Measurements from ENCODE around the gene ADCY4. TPM values are rescaled to one million over a fixed set of nuclear protein-coding genes. Genes with fewer than 3 reads are reported as not detected.

The ADCY4 gene
- 2.6 and 2.9 TPM in 2 replicates for total RNA-seq

DNA sequence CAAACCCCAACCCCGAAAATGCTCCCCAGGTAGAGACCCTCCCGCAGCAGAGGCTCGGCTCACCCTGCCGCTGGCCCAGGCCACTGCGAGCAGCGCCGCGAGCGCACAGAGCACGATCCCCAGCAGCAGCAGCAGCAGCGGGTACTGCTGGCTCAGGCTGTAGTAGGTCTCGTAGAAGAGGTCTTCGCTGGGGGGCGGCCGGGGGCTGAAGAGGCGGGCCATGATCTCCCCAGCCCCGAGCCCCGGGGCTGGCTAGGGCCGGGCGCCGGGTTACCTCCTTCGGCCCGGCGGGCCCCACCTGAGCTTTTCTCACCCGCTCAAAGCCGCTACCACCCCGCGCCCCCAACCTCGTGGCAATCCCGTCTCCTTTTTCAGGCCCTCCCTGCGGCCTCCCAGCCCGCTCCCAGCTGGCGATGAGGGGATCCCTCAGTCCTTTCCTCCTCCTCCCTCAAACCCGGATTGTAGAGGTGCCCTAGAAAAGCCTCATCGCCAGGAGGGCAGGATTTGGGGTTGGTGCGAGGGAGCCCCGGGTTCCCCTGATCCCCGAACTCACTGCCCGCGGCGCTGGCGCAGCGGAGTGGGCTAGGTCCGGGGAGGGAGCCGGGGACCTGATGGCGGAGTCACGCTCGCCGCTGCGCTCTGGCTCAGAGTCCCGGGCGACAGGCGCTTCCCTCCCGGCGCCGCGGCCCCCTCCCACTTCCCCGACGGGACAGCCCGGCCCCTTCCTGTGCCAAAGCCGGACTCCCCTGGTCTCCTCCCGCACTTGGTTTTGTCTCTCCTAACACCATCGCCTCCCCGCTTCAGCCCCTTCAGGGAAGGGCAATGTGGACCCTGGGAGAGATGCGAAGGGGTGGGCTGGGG lies at the start of gene ADCY4:
Gene ADCY4 (minus strand): TSS at position 641 of the 861 bp plus-strand sequence. CDS start 419 bp downstream, at position 222.

DNA sequence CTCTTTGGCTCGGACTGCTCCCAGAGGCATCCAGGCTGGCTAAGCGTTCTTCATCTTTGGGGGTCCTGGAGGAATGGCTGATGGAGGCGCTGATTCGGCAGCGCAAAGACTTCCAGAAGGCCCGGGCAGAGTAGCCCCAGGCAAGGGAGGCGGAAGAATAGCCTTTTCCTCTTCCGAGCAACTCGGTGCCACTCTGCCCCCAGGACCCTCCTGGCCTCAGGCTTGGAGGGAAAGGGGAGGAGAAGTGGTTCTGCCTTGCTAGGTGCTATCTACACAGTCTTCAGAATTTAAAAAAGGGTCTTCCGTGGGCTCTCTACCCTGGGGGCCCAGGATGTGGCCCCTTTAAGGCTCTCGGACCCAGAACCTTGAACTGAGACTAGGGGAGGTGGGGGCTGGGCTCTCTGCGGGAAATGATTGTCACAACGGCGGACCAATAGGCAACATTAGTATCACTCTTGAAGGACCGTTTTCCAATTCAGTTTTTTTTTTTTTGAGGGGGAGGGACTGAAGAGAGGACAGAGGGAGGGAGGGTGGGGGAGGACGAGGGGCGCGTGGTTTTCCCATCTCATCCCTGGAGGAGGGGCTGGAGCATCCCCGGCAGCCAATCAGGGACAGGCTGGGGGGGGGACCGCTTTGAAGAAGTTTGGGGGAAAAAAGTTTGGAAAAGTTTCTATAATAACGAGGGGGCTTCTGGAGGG lies 32.8 kb upstream of the ADCY4 start, which contains the start of gene NFATC4:
Gene NFATC4 (plus strand): TSS at position 671 of the 698 bp plus-strand sequence. CDS start 157 bp downstream, outside the sequence.

DNA sequence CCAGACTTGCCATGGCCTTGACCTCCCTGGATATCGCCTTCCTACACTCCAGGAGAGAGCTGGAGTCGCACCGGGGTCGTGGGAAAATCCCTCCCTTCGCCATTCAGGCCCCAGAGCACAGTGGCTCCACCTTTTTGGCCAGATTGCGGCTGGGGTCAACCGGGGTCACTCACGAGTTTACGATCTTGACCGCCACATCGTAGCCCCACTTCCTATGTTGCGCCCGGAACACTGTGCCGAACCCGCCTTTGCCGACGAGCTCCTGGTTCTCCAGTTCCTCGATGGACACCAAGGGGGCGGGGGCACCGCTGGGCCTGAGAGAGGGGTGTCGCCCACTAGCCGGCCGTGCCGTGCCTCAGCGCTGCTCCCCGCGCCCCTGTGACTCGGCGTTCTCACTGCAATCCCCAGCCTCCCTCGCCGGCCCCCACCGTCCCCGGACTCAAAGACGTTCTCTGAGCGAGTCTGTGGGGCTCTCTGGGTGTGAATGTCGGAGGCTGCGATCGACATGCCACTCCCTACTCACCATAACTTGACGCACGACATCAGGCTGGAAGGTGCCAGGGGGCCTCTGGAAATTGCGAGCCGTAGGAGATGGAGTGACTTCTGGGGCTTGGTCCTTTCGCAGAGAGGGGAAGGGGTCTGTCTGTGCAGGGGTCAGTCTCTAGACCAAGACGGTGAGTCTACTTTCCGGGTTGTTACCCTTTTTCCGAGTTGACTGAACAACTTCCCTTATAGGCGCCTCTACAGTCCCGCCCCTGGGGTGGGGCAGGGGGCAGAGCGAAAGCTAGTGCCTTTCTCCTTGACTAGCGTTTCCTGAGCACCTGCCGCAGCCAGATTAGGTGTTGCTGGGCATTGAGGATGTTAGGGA lies 4.6 kb upstream of the ADCY4 start, which contains the start of gene RIPK3:
Gene RIPK3 (minus strand): TSS at position 708 of the 868 bp plus-strand sequence. CDS start 165 bp downstream, at position 543.

DNA sequence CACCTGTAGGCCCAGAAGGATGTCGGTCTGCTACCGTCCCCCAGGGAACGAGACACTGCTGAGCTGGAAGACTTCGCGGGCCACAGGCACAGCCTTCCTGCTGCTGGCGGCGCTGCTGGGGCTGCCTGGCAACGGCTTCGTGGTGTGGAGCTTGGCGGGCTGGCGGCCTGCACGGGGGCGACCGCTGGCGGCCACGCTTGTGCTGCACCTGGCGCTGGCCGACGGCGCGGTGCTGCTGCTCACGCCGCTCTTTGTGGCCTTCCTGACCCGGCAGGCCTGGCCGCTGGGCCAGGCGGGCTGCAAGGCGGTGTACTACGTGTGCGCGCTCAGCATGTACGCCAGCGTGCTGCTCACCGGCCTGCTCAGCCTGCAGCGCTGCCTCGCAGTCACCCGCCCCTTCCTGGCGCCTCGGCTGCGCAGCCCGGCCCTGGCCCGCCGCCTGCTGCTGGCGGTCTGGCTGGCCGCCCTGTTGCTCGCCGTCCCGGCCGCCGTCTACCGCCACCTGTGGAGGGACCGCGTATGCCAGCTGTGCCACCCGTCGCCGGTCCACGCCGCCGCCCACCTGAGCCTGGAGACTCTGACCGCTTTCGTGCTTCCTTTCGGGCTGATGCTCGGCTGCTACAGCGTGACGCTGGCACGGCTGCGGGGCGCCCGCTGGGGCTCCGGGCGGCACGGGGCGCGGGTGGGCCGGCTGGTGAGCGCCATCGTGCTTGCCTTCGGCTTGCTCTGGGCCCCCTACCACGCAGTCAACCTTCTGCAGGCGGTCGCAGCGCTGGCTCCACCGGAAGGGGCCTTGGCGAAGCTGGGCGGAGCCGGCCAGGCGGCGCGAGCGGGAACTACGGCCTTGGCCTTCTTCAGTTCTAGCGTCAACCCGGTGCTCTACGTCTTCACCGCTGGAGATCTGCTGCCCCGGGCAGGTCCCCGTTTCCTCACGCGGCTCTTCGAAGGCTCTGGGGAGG lies 23.9 kb downstream of the ADCY4 start, which contains the start of gene LTB4R:
Gene LTB4R (plus strand): TSS at position 857 of the 959 bp plus-strand sequence. CDS start 4,150 bp downstream, outside the sequence.

DNA sequence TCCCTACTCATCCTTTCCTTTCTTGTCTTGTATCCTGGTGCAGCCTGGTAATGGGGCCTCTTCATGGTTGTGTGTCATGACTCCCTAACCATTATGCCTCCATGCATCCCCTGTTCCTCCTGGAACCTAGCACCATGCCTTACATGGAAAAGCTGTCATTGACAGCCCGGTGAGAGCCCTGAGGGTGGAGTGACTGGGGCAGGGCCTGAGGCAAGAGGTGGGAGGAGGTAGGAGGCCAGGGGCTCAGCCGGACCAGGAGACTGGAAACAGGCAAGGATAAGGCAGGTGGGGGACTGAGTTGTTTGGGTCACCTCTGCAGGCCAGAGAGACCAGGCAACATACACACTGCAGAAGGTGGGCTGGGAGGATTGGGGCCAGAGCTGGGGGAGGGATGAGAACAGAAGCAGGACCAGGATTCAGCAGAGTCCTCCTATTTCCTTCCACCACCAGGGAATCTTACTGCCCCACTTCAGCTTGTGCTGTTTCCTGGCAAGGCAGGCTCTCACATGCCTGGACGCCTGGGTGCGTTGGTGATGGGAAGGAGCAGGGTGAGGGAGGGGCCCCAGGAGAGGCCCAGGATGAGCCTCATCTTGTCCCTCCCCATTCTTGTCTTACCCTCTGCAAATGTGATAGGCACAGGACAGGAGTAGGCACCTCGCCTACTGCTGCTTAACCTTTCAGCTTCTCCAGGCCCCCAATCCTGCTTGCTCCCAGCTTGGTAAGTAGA lies 25.2 kb downstream of the ADCY4 start, which contains the start of gene LTB4R2:
Gene LTB4R2 (plus strand): TSS at position 603 of the 727 bp plus-strand sequence. CDS start 525 bp downstream, outside the sequence.

DNA sequence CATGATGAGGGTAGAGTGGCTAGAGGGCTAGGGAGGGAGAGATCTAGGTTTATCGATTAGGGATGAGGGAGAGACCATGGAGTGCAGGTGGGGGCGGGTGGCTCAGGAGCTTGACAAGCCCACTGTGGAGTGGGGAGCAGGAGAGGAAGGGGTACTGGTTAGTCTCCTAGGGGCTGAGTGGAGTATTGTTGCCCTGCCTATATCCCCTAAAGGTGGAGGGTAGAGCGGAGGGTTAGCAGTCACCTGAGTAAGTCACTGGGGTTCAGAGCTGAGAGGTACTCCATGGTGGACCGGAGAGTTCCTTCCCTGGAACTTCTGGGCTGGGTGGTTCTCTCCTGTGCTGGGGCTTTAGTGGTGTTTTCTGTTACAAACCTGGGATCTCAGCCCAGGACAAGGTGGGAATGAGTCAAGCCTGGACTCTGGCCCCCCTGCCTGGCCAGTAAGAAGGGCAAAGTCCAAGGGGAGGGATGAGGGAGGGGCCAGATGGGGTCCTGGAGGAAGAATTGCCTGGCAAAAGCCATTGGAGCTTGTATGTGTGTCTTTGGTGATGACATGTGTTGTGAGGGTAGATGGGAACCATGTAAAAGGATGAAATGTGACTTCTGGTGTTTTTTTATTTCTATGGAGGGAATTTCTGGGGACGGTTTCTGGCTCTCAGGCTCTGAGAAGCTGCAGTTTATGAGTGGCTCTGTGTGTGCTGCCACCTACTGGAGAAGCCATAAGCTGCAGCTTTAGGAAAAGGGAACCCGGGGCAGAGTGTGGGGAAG lies 27.1 kb downstream of the ADCY4 start, which contains the start of gene CIDEB:
Gene CIDEB (minus strand): TSS at position 403 of the 767 bp plus-strand sequence. CDS start 119 bp downstream, at position 284.

DNA sequence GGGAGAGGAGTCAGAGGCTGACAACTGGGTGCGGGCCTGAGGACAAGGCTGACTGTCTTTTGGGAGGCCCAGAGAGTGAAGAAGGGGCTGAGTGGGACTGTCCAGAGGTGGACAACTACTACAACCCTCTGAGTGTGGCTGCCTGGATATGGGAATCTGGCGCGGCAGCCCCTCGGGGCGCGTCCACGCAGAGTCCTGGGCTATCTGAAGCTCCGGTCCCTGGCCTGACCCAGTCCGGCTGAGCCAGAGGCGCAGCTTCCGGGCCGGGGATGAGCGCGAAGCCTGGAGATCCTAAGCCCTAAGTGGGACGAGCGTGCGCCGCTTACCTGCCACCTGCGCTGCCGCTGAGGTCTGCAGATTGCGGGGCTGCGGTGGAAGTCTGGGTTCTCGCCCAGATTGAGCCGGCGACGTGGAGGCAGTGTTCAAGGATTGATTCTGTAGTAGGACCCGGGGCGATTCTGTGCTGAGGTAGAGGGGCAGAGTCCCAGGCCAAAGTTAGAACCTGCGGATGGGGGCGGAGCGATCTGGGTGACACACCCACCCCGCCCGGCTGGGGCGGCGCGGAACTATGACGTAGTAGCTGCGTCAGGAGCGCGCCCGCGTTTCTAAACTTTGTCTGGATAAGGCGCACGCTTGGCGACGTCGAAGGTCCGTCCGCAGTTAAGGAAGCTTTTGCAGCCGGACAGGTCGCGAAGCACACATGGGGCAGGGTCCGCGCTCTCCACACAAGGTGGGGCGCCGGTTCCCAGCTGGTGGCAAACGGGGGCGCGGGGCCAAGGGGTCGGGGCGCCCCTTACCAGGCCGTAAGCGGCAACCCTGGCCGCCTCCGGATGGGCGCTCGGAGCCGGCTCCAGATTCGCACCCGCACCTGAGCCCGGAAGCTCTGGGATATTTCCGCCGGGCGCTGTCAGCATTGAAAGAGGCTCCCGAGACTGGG lies 35.3 kb downstream of the ADCY4 start, which contains the start of the genes DHRS1 and NOP9:
Gene DHRS1 (minus strand): TSS at position 526 of the 937 bp plus-strand sequence. CDS start 674 bp downstream, outside the sequence.
Gene NOP9 (plus strand): TSS at position 596 of the 937 bp plus-strand sequence. CDS start 105 bp downstream, at position 701.

DNA sequence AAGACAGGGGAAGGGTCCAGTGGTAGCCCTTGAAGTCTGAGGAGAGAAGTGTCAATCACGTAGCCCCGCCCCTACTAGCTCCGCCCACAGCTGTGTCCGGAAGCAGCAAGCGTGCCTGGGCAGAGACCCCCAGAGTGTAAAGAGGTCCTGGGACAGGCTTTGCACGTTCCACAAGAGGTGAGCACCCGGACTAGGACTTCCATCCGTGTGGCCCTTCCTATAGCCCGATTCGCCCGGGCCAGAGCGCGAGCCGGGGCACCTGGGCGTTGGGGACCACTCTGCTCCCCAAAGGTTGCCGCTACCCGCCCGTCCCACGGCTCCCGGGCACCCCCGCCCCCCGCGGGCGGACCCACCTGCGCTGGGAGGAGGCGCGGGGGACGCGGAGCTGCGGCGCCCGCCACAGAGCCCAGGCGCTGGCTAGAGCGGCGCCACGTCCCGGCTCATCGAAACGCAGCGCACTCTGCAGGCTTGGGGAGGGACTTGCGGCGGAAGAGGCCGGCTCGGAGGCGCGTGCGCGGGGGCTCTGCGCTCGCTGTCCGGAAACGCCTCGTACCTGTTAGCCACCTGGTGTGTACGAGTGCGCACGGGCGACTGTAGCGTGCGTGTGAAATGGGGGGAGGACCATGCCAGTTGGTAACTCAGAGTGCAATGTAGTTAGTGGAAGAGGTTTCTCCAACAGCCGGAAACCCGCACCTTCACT lies 63.6 kb downstream of the ADCY4 start, which contains the start of gene RABGGTA:
Gene RABGGTA (minus strand): TSS at position 464 of the 700 bp plus-strand sequence. CDS start 482 bp downstream, outside the sequence.

Other genes with a start within 250 kb of the ADCY4 start
- gene PCK2, start 240.8 kb downstream of the ADCY4 start, total RNA-seq: 8.6 and 10.2 TPM in 2 replicates
- 63.2 and 68.4 TPM in 2 replicates for gene DCAF11, start 220.3 kb downstream of the ADCY4 start, total RNA-seq
- 0.75 and 0.79 TPM in 2 replicates for gene NRL, start 220.1 kb downstream of the ADCY4 start, total RNA-seq
- gene FITM1, start 204.4 kb downstream of the ADCY4 start, total RNA-seq: 0.13 and 0.19 TPM in 2 replicates
- gene PSME1, start 198.9 kb downstream of the ADCY4 start, total RNA-seq: 97.5 and 122 TPM in 2 replicates
- 19.2 and 29.5 TPM in 2 replicates for gene EMC9, start 193.5 kb downstream of the ADCY4 start, total RNA-seq
- gene PSME2, start 188.5 kb downstream of the ADCY4 start, total RNA-seq: 114 and 116 TPM in 2 replicates
- gene RNF31, start 187.6 kb downstream of the ADCY4 start, total RNA-seq: 31.8 and 33.7 TPM in 2 replicates
- gene IRF9, start 173.8 kb downstream of the ADCY4 start, total RNA-seq: 102 and 108 TPM in 2 replicates
- gene REC8, start 163.0 kb downstream of the ADCY4 start, total RNA-seq: 0.66 and 1.4 TPM in 2 replicates
- 32.3 and 46.9 TPM in 2 replicates for gene IPO4, start 146.3 kb downstream of the ADCY4 start, total RNA-seq
- 52.8 and 58.4 TPM in 2 replicates for gene TM9SF1, start 139.6 kb downstream of the ADCY4 start, total RNA-seq
- gene TSSK4, start 129.4 kb downstream of the ADCY4 start, total RNA-seq: 0.19 TPM in 1 of 2 replicates, not detected in the other
- 25.6 and 31.3 TPM in 2 replicates for gene CHMP4A, start 121.6 kb downstream of the ADCY4 start, total RNA-seq
- 17.4 and 21.1 TPM in 2 replicates for gene MDP1, start 119.0 kb downstream of the ADCY4 start, total RNA-seq
- 300 and 324 TPM in 2 replicates for gene NEDD8, start 102.7 kb downstream of the ADCY4 start, total RNA-seq
- gene GMPR2, start 102.1 kb downstream of the ADCY4 start, total RNA-seq: 93.1 and 102 TPM in 2 replicates
- gene TINF2, start 92.4 kb downstream of the ADCY4 start, total RNA-seq: 51.5 and 55.1 TPM in 2 replicates
- gene TGM1, start 71.9 kb downstream of the ADCY4 start, total RNA-seq: 0.25 and 0.40 TPM in 2 replicates
- 20.0 and 21.7 TPM in 2 replicates for gene RABGGTA, start 63.5 kb downstream of the ADCY4 start, total RNA-seq
- 14.5 and 20.0 TPM in 2 replicates for gene DHRS1, start 35.3 kb downstream of the ADCY4 start, total RNA-seq
- 16.8 and 22.3 TPM in 2 replicates for gene NOP9, start 35.2 kb downstream of the ADCY4 start, total RNA-seq
- gene CIDEB, start 27.1 kb downstream of the ADCY4 start, total RNA-seq: 0.68 and 1.1 TPM in 2 replicates
- gene LTB4R2, start 24.9 kb downstream of the ADCY4 start, total RNA-seq: 2.0 and 2.6 TPM in 2 replicates
- 0.75 and 1.1 TPM in 2 replicates for gene LTB4R, start 23.6 kb downstream of the ADCY4 start, total RNA-seq
- gene RIPK3, start 4.9 kb upstream of the ADCY4 start, total RNA-seq: 0.19 and 0.40 TPM in 2 replicates
- 32.8 and 34.5 TPM in 2 replicates for gene NFATC4, start 33.1 kb upstream of the ADCY4 start, total RNA-seq
- 4.1 and 6.5 TPM in 2 replicates for gene NYNRIN, start 63.9 kb upstream of the ADCY4 start, total RNA-seq
- 3.0 and 4.5 TPM in 2 replicates for gene CBLN3, start 94.6 kb upstream of the ADCY4 start, total RNA-seq
- gene KHNYN, start 94.9 kb upstream of the ADCY4 start, total RNA-seq: 48.1 and 48.2 TPM in 2 replicates
- 10.1 and 15.1 TPM in 2 replicates for gene SDR39U1, start 107.7 kb upstream of the ADCY4 start, total RNA-seq
- gene CMA1, start 173.2 kb upstream of the ADCY4 start, total RNA-seq: not detected in 2 replicates
- not detected in 2 replicates for gene CTSG, start 241.2 kb upstream of the ADCY4 start, total RNA-seq